HepG2 (cell line): ENCODE measurements around the gene FITM2. TPM values are rescaled to one million over a fixed set of nuclear protein-coding genes. Genes with fewer than 3 reads are reported as not detected.

Source experiments
- CAMTA2 ChIP-seq: sonication (generic); formaldehyde crosslinking; IDR thresholded peaks from 2 replicates; pipeline ENCODE4 v1.4.0; 2020; ENCODE audit warnings: mild to moderate bottlenecking, missing genetic modification reagents, borderline replicate concordance
- DMAP1 ChIP-seq: IDR thresholded peaks from 2 replicates; pipeline ENCODE4 v1.6.1; 2016
- MAF1 ChIP-seq: sonication (generic); formaldehyde crosslinking; IDR thresholded peaks from 2 replicates; pipeline ENCODE4 v1.5.0; 2020; ENCODE audit warnings: missing genetic modification reagents, borderline replicate concordance
- MYC ChIP-seq: sonication (generic); formaldehyde crosslinking; IDR thresholded peaks from 2 replicates; pipeline ENCODE4 v1.9.0; 2021; ENCODE audit warnings: missing genetic modification reagents, borderline replicate concordance
- NCOA5 ChIP-seq: sonication (generic); formaldehyde crosslinking; IDR thresholded peaks from 2 replicates; pipeline ENCODE4 v1.4.0; 2020; ENCODE audit warnings: missing genetic modification reagents
- PITX1 ChIP-seq: sonication (generic); formaldehyde crosslinking; IDR thresholded peaks from 2 replicates; pipeline ENCODE4 v1.5.1; 2020; ENCODE audit warnings: mild to moderate bottlenecking, missing genetic modification reagents
- PLRG1 ChIP-seq: fragments of 450-650 bp; conservative IDR thresholded peaks from 2 replicates; pipeline ENCODE4 v1.6.1; 2016
- RBM22 ChIP-seq: fragments of 200-400 bp; formaldehyde crosslinking; optimal IDR thresholded peaks from 2 replicates; pipeline ENCODE3; 2017; ENCODE audit warnings: mild to moderate bottlenecking, low read length, moderate library complexity
- YY1 ChIP-seq: IDR thresholded peaks from 2 replicates; pipeline ENCODE4 v1.6.1; 2011; ENCODE audit warnings: low read length, low read depth, moderate library complexity, mild to moderate bottlenecking; ENCODE audit not compliant: insufficient read depth, insufficient replicate concordance
- ZBTB14 ChIP-seq: sonication (generic); formaldehyde crosslinking; IDR thresholded peaks from 2 replicates; pipeline ENCODE4 v1.4.0; 2020; ENCODE audit warnings: missing genetic modification reagents
- ZNF292 ChIP-seq: sonication (generic); formaldehyde crosslinking; IDR thresholded peaks from 2 replicates; pipeline ENCODE4 v1.8.1; 2022; ENCODE audit warnings: mild to moderate bottlenecking, low read depth, missing genetic modification reagents, borderline replicate concordance
- ZNF687 ChIP-seq: sonication (generic); formaldehyde crosslinking; IDR thresholded peaks from 2 replicates; pipeline ENCODE4 v1.5.1; 2020; ENCODE audit warnings: mild to moderate bottlenecking, missing genetic modification reagents, moderate library complexity
- ZSCAN9 ChIP-seq: IDR thresholded peaks from 2 replicates; pipeline ENCODE4 v1.6.1; 2016; ENCODE audit warnings: borderline replicate concordance
- ZZZ3 ChIP-seq: sonication (generic); formaldehyde crosslinking; IDR thresholded peaks from 2 replicates; pipeline ENCODE4 v1.4.0; 2020; ENCODE audit warnings: missing genetic modification reagents, mild to moderate bottlenecking, borderline replicate concordance
- polyA plus RNA-seq, 8 experiments: library from polyadenylated mRNA; depleted of rRNA in 3 of 8; stranded (reverse) in 7 of 8; unstranded in 1 of 8; fragments of >200 nt; fragmentation: Illumina TruSeq in 4 of 8; extraction: Trizol in 4 of 8; gene quantifications; 2 replicates each; pipeline versions ENCODE4 v1.2.1 to v1.2.3, GENCODE V29; 2011 to 2016; ENCODE audit warnings: low read depth in 4 of 8, missing spikeins in 1 of 8, mixed read lengths in 1 of 8; ENCODE audit not compliant: insufficient read depth in 1 of 8
- total RNA-seq, 5 experiments: library from RNA; depleted of rRNA; stranded (reverse); fragments of >200 nt; fragmentation: Illumina TruSeq; extraction: Trizol; gene quantifications; 2 replicates each; pipeline ENCODE4 v1.2.3, GENCODE V29; 2016; ENCODE audit warnings: low read depth in 1 of 5
- TF ChIP-seq, protein P1 (sequence below), 2 experiments: sonication (generic) in 1 of 2; formaldehyde crosslinking in 1 of 2; IDR thresholded peaks; 2 replicates each; pipeline versions ENCODE4 v1.6.1 to v1.9.0; 2014 to 2022; ENCODE audit warnings: antibody characterized with exemption in 1 of 2, borderline replicate concordance in 1 of 2, inconsistent platforms in 1 of 2, low read depth in 1 of 2, missing genetic modification reagents in 1 of 2
- TF ChIP-seq, protein P2 (sequence below): sonication (generic); formaldehyde crosslinking; IDR thresholded peaks from 2 replicates; pipeline ENCODE4 v1.5.0; 2020; ENCODE audit warnings: missing genetic modification reagents, mild to moderate bottlenecking, borderline replicate concordance

The FITM2 gene
- total and polyA plus RNA-seq, 2 of the 13 experiments (the other 11 are each of a cell fraction or from before 2014, with no cell fraction given), result 9.6 to 24.5 TPM

DNA sequence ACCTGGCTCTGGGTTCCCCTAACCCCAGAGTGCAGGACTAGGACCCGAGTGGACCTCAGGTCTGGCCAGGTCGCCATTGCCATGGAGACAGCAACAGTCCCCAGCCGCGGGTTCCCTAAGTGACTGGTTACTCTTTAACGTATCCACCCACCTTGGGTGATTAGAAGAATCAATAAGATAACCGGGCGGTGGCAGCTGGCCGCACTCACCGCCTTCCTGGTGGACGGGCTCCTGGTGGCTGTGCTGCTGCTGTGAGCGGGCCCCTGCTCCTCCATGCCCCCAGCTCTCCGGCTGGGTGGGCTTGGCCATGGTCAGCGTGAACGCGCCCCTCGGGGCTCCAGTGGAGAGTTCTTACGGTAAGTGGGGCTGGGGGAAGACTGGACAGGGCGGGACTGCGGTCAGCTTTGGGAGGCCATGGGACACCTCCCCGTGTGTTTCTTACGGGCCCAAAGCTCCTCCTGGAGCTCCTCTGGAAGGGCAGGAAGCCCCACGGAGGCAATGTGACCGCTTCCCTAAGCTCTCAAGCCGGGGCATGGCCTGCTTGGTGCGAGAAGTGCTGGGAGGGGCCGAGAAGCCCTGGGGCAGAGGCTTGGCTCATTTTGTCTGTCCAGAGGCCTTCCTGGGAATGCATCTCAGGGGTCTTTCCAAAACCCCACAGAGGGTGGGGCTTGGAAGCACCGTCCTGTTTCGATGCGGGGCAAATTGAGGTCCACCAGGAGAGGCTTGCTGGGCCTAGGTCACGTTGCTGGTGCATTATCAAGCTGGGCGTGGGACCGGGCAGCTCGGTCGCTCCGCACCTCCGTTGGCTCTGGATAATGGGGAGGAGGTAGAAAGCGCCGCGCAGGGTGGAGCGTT, 44.7 kb upstream of the FITM2 start, which contains the start of gene HNF4A (continued):
- TF ChIP-seq, protein P1, sequence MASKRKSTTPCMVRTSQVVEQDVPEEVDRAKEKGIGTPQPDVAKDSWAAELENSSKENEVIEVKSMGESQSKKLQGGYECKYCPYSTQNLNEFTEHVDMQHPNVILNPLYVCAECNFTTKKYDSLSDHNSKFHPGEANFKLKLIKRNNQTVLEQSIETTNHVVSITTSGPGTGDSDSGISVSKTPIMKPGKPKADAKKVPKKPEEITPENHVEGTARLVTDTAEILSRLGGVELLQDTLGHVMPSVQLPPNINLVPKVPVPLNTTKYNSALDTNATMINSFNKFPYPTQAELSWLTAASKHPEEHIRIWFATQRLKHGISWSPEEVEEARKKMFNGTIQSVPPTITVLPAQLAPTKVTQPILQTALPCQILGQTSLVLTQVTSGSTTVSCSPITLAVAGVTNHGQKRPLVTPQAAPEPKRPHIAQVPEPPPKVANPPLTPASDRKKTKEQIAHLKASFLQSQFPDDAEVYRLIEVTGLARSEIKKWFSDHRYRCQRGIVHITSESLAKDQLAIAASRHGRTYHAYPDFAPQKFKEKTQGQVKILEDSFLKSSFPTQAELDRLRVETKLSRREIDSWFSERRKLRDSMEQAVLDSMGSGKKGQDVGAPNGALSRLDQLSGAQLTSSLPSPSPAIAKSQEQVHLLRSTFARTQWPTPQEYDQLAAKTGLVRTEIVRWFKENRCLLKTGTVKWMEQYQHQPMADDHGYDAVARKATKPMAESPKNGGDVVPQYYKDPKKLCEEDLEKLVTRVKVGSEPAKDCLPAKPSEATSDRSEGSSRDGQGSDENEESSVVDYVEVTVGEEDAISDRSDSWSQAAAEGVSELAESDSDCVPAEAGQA (IDR thresholded peaks at IDR 0.05; ENCODE audit: low read depth), result no peak
- TF ChIP-seq, protein P1 (CRISPR knock-in tag; IDR thresholded peaks at IDR 0.05; ENCODE audit: borderline replicate concordance), result peak; percentile 85; the same call in 1 of the 2 replicates
- TF ChIP-seq ZNF292, result peak; percentile 89
- peak; percentile 34; the same call in 1 of the 2 replicates for TF ChIP-seq ZZZ3
- peak; percentile 94 for TF ChIP-seq RBM22
- TF ChIP-seq CAMTA2 (CRISPR knock-in tag), result no peak; the same call in 1 of the 2 replicates
- TF ChIP-seq DMAP1 (CRISPR knock-in tag), result peak; percentile 81
- peak; percentile 88 for TF ChIP-seq MYC
- TF ChIP-seq ZSCAN9 (CRISPR knock-in tag), result peak; percentile 88
- peak; percentile 72 for TF ChIP-seq ZBTB14 (CRISPR knock-in tag)
- TF ChIP-seq NCOA5 (CRISPR knock-in tag), result no peak
- peak; percentile 84; the same call in 1 of the 2 replicates for TF ChIP-seq MAF1 (CRISPR knock-in tag)
- peak; percentile 96 for TF ChIP-seq ZNF687 (CRISPR knock-in tag)
- TF ChIP-seq YY1, result peak; percentile 65
- peak; percentile 89 for TF ChIP-seq PITX1 (CRISPR knock-in tag)
- TF ChIP-seq PLRG1, result no peak
- TF ChIP-seq, protein P2, sequence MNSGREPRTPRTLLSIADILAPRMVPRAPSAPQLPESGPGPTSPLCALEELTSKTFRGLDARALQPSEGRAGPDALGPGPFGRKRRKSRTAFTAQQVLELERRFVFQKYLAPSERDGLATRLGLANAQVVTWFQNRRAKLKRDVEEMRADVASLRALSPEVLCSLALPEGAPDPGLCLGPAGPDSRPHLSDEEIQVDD (CRISPR knock-in tag), result peak; percentile 87
